ENCODE results near the gene SMOC1.

The SMOC1 gene

DNA sequence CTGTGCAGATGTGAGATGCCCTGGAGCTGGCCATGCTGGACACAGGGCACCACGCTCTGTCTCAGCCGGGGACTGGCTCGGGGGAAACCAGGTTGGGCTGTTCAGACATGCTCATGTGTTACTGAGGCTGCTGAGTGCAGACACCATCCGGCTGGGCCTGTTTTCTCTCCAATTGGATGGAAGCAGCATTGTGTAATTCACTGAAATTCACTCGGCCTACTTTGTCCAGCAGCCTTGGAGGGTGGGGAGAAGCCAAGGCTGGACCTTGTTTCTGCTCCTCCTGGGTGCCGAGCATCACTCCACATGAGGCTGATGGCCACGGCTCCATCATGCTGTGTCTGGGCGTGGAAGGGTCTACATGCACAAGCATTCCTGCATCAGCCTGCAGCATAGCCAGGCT is 130.7 kb downstream of the SMOC1 start:
- no peak overlapping the region for H3K4me3 ChIP-seq
- H3K27ac ChIP-seq = no peak overlapping the region
- DNase-seq (ENCODE audit: low spot score) = no peak
- no peak for TF ChIP-seq CTCF (IDR thresholded peaks at IDR 0.05)

GRCh38 chr14:70011098-70011497 is 131.9 kb downstream of the SMOC1 start:
- DNase-seq (ENCODE audit: low spot score) = no peak
- Histone ChIP-seq H3K27ac (no peak overlapping the region), H3K4me3 (no peak overlapping the region)
- no peak for TF ChIP-seq CTCF (IDR thresholded peaks at IDR 0.05)

DNA sequence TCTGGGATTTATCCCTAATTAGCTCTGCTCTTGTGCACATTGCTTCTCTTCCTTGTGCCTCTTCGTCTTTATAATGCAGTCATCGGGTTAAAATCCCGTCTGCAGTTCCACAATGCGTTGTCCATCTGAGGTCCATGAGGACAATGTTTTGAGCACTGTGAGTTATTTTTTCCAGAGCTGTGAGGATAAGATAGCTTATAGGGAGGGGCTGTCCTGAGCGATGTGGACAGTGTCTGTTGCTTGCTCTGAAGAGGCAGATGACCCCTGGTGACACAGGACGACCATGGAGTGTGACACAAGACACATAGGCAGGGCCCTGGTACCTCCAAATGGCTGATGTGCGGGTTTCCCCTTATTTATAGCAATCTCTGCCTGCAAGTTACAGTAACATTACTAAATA is 132.5 kb downstream of the SMOC1 start:
- H3K4me3 ChIP-seq = no peak overlapping the region
- DNase-seq (ENCODE audit: low spot score) = no peak
- TF ChIP-seq CTCF (IDR thresholded peaks at IDR 0.05) = no peak
- H3K27ac ChIP-seq = no peak overlapping the region

DNA sequence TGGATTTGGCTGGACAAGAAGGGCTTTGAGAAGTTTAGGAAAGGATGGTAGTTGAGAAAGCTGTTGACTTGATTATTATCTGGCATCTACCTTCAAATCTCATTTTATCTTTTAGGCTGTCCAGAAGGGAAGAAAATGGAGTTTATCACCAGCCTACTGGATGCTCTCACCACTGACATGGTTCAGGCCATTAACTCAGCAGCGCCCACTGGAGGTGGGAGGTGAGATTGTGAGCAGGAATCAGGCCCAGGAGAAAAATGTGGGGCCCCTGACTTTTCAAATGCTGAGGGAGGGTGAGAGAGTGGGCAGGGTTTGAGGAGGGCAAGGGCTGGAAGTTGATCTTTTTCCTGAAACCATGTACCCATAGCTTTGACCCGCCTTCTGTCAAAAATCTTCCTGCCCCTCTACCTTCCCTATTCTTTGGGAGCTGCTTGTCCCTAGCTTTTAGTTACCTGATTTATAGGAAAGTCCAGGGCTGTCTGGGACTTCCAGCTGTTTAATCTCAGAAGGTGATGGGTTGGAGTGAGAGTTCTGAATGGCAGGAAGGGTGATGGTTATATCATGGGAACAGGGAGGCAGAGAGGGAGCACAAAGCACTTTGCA is 134.2 kb downstream of the SMOC1 start:
- TF ChIP-seq CTCF (IDR thresholded peaks at IDR 0.05) = no peak
- no peak overlapping the region for H3K4me3 ChIP-seq
- DNase-seq (ENCODE audit: low spot score) = no peak
- no peak overlapping the region for H3K27ac ChIP-seq

- Histone ChIP-seq H3K4me3 (no peak overlapping the region), H3K27ac (no peak overlapping the region)
- DNase-seq (ENCODE audit: low spot score) = no peak
- no peak for TF ChIP-seq CTCF (IDR thresholded peaks at IDR 0.05)
Observed at GRCh38 chr14:70014406-70015095, 135.3 kb downstream of the SMOC1 start.

DNA sequence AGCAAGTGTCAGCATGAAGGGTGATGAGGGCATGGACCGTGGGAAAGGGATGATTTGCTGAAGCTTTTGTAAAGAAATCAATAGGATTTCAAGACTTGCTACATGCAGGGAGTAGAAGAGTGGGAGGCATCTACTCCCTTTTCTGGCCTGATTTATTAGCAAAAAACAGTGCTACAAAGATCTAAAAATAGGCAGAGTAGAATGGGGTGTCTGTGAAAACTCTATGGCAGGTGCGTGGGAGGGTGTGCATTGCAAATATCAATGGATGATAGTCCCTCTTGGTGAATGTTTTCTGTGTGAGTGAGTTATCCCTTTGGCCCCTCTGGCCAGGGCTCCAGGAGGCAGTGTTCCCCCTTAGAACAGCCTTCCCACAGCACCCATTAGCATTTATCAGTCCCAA is 139.0 kb downstream of the SMOC1 start:
- no peak for DNase-seq (ENCODE audit: low spot score)
- no peak for TF ChIP-seq CTCF (IDR thresholded peaks at IDR 0.05)
- H3K27ac ChIP-seq = peak overlapping the region in 1 of 2 donors; percentile 72
- H3K4me3 ChIP-seq = peak overlapping the region; percentile 68

DNA sequence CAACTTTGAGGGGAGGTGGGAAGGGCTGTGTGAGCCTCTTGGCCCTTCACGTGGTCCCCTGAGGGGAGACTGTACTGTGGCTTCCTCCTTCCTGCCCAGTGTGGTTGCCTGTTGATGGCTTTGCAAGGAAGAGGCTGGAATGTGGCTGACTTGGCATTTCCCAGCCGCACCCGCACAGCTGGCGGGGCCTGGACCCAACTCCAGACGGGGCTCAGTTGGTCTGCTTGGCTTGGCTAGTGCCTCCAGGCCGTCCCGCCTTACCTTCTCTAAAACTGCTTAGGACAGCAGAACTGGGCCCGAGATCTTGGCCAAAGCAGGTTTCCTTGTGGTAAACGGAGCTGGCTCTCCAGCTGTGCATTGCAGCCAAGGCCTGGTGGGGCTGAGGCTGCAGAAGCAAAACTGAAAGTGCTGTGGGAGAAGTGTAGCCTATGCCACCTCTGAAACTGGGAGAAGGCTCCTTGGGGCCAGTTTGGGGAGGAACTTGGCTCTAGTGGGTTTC is 139.5 kb downstream of the SMOC1 start:
- DNase-seq (ENCODE audit: low spot score) = no peak
- TF ChIP-seq CTCF (IDR thresholded peaks at IDR 0.05) = no peak
- H3K27ac ChIP-seq = peak overlapping the region in 1 of 2 donors; percentile 72
- H3K4me3 ChIP-seq = peak overlapping the region; percentile 68

Data from coronary artery (tissue), 2 donors.